SK-N-SH treated with all-trans-retinoic acid at 6 μM for 48 hours (cell line): Measurements from ENCODE around the gene ZNF600.

Source experiments
- ARNTL ChIP-seq: fragments of 450-650 bp; formaldehyde crosslinking; IDR thresholded peaks from 2 replicates; pipeline ENCODE4 v1.5.0; 2020; ENCODE audit warnings: low read depth, mild to moderate bottlenecking, moderate library complexity, borderline replicate concordance
- BACH2 ChIP-seq: fragments of 250-450 bp; sonication (Bioruptor Pico); IDR thresholded peaks from 2 replicates; pipeline ENCODE4 v1.9.0; 2021; ENCODE audit warnings: mild to moderate bottlenecking, borderline replicate concordance
- CSDC2 ChIP-seq: fragments of 250-450 bp; sonication (Bioruptor Pico); IDR thresholded peaks from 2 replicates; pipeline ENCODE4 v1.5.0; 2020; ENCODE audit warnings: mild to moderate bottlenecking, moderate library complexity
- PATZ1 ChIP-seq: fragments of 250-450 bp; sonication (Bioruptor Pico); IDR thresholded peaks from 2 replicates; pipeline ENCODE4 v1.8.0; 2020; ENCODE audit warnings: mild to moderate bottlenecking, moderate library complexity, borderline replicate concordance
- RARB ChIP-seq: fragments of 250-450 bp; sonication (Bioruptor Pico); IDR thresholded peaks from 2 replicates; pipeline ENCODE4 v1.8.0; 2021; ENCODE audit warnings: mild to moderate bottlenecking, moderate library complexity
- SNAI2 ChIP-seq: fragments of 250-450 bp; sonication (Bioruptor Pico); IDR thresholded peaks from 2 replicates; pipeline ENCODE4 v1.5.0; 2020; ENCODE audit warnings: mild to moderate bottlenecking, moderate library complexity
- TSHZ2 ChIP-seq: fragments of 250-450 bp; sonication (Bioruptor Pico); IDR thresholded peaks from 2 replicates; pipeline ENCODE4 v1.5.0; 2020; ENCODE audit warnings: mild to moderate bottlenecking, moderate library complexity
- ZFP3 ChIP-seq: fragments of 250-450 bp; sonication (Bioruptor Pico); IDR thresholded peaks from 2 replicates; pipeline ENCODE4 v1.5.0; 2020; ENCODE audit warnings: mild to moderate bottlenecking, moderate library complexity
- ZFP30 ChIP-seq: fragments of 450-650 bp; formaldehyde crosslinking; IDR thresholded peaks from 2 replicates; pipeline ENCODE4 v1.5.0; 2022; ENCODE audit warnings: mild to moderate bottlenecking, moderate library complexity
- ZNF70 ChIP-seq: fragments of 450-650 bp; formaldehyde crosslinking; IDR thresholded peaks from 2 replicates; pipeline ENCODE4 v1.5.0; 2020; ENCODE audit warnings: mild to moderate bottlenecking, moderate library complexity
- ZNF8 ChIP-seq: fragments of 450-650 bp; formaldehyde crosslinking; IDR thresholded peaks from 2 replicates; pipeline ENCODE4 v1.5.0; 2020; ENCODE audit warnings: mild to moderate bottlenecking, moderate library complexity
- TF ChIP-seq, protein P1 (sequence below): fragments of 250-450 bp; sonication (Bioruptor Pico); IDR thresholded peaks from 2 replicates; pipeline ENCODE4 v1.8.0; 2021; ENCODE audit warnings: low read depth, mild to moderate bottlenecking, moderate library complexity, borderline replicate concordance
- TF ChIP-seq, protein P2 (sequence below): fragments of 250-450 bp; sonication (Bioruptor Pico); IDR thresholded peaks from 2 replicates; pipeline ENCODE4 v1.5.1; 2021; ENCODE audit warnings: mild to moderate bottlenecking, moderate library complexity

DNA sequence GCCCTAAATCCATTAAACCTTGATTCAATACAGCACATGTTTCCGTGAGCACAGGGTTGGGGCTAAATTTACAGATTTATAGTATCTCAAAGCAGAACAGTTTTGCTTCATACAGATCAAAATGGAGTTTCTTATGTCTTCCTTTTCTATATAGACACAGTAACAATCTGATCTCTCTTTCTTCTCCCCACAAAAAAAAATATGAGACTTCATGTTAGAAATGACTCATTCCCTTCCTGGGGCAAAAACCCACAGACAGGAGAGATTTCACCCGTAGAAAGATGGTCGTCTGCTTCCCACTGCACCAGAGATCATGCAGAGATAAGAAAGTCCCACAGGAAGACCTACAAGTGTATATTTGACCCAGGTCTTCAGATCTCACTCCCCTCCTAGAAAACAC is 44.1 kb downstream of the ZNF600 start:
- TF ChIP-seq, protein P1, sequence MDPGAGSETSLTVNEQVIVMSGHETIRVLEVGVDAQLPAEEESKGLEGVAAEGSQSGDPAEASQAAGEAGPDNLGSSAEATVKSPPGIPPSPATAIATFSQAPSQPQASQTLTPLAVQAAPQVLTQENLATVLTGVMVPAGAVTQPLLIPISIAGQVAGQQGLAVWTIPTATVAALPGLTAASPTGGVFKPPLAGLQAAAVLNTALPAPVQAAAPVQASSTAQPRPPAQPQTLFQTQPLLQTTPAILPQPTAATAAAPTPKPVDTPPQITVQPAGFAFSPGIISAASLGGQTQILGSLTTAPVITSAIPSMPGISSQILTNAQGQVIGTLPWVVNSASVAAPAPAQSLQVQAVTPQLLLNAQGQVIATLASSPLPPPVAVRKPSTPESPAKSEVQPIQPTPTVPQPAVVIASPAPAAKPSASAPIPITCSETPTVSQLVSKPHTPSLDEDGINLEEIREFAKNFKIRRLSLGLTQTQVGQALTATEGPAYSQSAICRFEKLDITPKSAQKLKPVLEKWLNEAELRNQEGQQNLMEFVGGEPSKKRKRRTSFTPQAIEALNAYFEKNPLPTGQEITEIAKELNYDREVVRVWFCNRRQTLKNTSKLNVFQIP: no peak
- TF ChIP-seq RARB (CRISPR knock-in tag) (no peak), CSDC2 (CRISPR knock-in tag) (no peak), TSHZ2 (CRISPR knock-in tag) (no peak), ZFP30 (CRISPR knock-in tag) (no peak), ZNF70 (CRISPR knock-in tag) (no peak), ZFP3 (CRISPR knock-in tag) (no peak), ZNF8 (CRISPR knock-in tag) (no peak), SNAI2 (CRISPR knock-in tag) (no peak), ARNTL (CRISPR knock-in tag) (no peak), BACH2 (CRISPR knock-in tag) (no peak), PATZ1 (CRISPR knock-in tag) (no peak)
- TF ChIP-seq, protein P2, sequence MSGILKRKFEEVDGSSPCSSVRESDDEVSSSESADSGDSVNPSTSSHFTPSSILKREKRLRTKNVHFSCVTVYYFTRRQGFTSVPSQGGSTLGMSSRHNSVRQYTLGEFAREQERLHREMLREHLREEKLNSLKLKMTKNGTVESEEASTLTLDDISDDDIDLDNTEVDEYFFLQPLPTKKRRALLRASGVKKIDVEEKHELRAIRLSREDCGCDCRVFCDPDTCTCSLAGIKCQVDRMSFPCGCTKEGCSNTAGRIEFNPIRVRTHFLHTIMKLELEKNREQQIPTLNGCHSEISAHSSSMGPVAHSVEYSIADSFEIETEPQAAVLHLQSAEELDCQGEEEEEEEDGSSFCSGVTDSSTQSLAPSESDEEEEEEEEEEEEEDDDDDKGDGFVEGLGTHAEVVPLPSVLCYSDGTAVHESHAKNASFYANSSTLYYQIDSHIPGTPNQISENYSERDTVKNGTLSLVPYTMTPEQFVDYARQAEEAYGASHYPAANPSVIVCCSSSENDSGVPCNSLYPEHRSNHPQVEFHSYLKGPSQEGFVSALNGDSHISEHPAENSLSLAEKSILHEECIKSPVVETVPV: no peak
